ENCODE measurements around the gene ZBTB47.

- no peak for TF ChIP-seq CTCF (IDR thresholded peaks at IDR 0.05)
- TF ChIP-seq POLR2A (IDR thresholded peaks at IDR 0.05) = no peak
Observed at GRCh38 chr3:42662813-42663535, 9.5 kb downstream of the ZBTB47 start.
